Astrocyte of the hippocampus (primary cell): ENCODE results near the gene LINGO1.
A peak's percentile ranks its signal among the peaks of the same experiment; 100 is the strongest.

Experiments
- DNase-seq: peaks from one replicate; pipeline ENCODE4 v3.0.0; 2011; ENCODE audit warnings: low read depth, low spot score

LINGO1 gene

GRCh38 chr15:77632534-77633133 is at the start of gene LINGO1:
TSS of gene LINGO1 (minus strand) at chr15:77632912. CDS start at chr15:77632315, 597 bp downstream.
- DNase-seq = peak; percentile 48

GRCh38 chr15:77681362-77681761 is 48.6 kb upstream of the LINGO1 start:
- DNase-seq = no peak

DNA sequence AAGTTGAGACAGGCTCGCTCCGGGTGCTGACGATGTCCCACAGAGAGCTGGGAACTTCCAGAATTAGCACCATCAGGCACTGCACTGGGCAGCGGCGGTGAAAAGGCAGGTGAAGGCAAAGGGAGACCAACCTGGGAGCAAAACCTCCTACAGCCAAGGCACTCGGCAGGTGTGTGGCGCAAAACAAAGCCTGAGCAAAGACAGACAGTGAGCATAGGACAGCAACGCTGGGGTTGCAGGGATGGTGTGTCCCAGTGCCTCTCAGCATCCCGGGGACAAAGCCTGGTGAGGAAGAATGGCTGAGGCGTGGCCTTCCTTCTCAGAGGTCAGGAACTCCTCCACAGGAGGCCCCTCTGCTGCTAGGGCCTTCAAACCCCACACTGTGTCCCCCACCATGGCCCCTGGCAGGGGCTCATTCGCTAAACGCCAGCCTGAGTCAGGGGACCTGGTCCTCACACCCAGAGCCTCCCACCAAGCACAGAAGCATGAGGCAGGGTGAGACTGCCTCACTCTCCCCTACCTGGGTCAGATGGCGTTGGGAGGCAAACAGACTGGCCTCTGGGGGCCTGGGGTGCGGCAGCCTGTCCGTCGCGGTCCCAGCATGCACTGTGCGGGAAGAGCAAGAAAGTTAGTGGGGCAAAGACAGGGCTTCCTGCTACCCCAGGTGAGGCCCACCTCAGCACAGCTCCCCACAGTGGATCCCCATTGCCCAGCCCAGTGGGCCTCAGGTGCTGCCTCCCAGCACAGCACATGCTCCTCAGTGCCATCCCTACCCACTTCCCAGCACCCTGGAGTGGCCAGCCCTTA is 44.1 kb upstream of the LINGO1 start:
- no peak for DNase-seq

GRCh38 chr15:77675806-77676415 is 43.2 kb upstream of the LINGO1 start:
- DNase-seq = no peak

DNA sequence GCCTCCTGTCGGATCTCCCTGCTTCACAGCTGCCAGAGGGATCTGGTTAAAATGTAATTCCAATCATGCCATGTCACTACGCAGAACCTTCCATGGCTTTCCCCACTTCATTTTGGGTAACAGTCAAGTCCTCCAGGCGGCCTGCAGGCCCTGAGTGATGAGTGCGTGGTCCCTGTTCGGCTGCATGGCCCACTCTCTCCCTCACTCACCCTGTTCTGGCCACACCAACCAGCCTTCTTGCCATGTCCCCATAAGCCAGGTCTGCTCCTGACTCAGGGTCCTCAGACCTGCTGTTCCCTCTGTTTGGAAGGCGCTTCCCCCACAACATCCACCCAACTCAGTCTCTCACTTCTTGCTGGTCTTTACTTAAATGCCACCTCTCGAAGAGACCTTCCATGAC is 41.6 kb upstream of the LINGO1 start:
- no peak for DNase-seq

DNA sequence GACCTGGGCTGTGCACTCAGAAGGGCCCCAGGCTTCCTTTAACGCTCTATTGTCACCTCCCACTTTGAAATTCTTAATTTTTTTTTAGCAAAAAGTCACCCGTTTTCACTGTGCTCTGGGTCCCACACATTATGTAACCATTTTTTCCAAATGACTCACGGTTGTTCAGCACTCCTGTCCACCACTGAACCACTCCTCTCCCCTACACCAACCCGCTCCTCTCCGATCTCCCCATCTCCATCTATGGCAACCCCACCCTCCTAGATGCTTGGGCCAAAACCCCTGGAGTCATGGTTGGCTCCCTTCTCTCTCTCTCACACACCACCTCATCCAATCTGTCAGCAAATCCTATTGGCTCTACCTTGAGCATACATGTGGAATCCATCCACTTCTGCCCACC is 41.2 kb upstream of the LINGO1 start:
- DNase-seq = no peak

DNA sequence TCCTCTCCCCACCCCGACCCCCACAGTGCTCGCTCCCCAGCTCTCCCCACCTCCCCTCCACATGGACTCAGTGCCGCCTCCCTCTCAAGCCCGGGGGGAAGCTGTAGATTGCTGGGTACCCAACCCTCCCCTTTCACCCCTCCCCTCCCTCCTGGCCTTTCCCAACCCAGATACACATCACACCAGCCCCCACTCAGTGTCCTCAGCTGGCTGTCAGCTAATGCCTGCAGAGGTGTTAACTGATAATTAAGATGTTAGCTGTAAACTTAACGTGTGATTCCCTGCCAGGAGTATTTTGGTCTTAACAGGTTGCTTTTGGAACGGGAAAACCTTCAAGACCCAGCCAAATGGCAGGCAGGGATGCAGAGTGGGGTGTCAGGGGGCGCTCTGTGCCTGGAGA is 39.4 kb upstream of the LINGO1 start:
- DNase-seq = no peak

DNA sequence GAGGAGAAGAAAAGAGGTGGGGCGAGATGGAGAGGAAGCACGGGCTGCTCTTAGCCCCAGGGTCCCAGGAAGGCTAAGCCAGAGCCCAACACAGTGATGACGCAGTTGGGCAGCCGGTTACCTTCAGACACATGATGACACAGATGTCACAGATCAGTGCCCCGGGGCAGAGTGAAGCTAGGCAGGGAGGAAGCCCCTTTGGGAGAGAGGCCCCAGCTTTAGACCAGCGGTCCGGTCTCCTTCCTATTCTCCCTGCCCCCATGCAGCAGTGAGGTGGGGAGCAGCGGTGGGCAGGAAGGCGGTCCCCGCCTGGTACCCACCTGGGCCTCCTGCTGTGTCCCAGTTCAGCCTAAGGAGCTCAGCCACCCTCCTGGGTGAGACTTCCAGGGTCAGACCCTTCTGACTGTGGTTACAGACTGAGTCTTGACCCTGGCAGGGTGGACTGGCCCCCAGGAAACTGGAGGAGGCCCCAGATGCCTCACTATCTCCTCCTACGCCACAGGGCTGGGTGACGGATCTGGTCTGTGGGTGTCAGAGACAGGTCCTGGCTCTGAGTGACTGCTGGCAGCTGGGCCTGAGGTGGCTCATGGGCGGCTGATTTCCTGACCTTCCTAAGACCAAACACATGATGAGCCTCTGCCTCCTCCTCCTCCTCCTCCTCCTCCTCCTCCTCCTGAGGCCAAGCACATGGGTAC is 38.8 kb upstream of the LINGO1 start:
- DNase-seq = no peak

DNA sequence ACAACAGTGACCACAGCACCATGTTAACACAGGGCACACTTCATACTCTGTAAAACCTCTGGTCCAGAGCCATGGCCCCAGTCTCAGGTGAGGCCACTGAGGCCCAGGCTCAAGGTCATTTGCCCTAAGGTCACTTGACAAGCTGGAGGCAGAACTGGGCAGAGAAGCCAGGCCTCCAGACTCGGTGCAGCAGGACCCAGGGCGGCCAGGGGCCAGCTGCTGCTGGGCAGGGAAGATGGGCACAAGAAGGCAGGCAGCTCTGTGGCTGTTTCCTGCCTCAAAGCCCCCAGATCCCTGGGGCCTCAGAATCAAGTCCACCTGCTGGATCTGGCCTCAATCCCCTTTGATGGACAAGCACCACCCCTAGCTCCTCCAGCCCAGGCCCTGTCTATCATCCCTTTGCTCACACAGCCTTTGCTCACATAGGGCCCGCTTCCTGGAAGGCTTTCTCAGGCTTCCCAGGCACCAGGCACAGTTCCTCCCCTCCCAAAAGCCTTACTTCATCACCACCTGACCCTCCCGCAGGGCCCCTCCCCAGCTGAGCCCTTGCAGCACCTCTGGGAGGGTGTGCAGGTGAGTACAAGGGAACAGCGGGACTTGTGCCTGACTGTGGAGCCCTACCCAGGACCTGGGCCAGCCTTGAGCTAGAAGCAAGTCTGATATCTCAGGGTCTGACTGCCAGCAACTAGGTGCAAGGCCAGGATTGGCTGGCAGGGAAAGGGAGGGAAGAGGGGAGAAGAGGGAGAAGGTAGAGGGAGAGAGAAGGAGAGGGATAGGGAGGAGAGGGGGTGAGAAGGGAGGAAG is 38.0 kb upstream of the LINGO1 start:
- no peak for DNase-seq

DNA sequence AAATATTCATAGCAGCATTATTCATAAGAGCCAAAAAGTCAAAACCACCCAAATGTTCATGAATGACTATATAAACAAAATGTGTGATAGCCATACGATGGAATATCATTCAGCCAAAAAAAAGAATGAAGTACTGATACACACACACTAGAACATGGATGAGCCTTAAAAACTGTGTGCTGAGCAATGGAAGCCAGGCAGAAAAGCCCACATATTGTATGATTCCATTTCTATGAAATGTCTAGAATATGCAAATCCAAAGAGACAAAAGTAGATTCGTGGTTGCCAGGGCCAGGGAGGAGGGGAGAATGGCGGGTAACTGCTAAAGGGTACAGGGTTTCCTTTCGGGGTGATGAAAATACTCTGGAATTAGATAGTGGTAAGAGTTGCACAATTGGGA is 37.2 kb upstream of the LINGO1 start:
- no peak for DNase-seq

DNA sequence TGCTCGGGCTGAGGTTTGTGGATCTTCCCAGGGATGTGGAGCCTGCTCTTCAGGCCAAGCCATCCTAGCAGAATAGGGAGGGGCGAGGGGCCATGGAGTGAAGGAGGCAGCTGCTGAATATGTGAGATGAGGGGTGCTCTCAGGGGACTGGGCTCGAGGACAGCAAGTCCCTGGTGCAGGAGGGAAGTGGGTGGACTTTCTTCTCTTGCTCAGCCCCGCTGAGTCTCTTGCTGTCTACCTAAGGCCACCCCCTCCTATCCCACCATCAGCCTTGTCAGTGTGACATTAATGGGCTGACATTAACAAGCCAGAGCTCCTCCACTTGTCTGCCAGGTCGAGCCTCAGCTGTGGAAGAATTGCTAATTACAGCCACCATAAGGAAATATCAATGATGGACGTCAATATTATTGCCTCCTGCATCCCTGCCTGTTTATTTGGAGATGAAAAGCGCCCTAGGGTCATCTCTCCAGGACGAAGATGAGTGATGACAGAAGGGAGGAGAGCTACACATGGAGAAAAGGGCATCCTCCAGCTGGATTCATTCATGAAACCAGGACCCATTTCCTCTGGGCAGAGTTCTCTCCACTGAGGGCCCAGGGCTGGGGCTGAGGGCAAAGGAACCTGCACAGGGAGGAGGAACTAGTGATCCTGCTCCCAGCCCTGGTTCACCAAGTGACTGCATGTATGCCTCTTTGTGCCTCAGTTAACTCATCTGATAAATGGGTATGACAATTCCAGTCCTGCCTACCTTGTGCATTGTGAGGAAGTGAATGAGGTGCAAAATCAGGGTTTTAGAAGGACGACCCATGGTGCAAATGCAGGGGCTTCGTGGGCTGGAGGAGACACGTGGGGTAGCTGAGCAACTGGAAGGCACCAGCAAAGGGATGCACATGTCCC is 34.9 kb upstream of the LINGO1 start:
- no peak for DNase-seq

DNA sequence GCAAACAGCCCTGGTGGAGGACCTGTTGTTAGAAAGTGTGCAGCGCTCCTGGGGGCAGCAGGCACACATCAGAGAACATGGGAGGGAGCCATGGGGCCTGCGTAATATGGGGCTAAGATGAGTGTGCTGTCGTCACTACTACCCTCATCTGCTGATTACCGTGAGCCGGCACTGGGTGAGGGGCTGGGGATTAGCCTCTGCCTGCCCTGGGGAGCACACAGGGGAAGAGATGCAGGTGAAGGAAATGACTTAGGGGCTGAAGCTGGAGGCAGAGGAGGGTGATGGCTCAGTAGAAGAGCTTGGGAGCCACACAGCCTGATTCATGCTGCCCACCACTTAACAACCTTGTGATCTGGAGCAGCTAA is 33.6 kb upstream of the LINGO1 start:
- DNase-seq = no peak

- DNase-seq = no peak
Measured at GRCh38 chr15:77665530-77666295, 33.0 kb upstream of the LINGO1 start.

DNA sequence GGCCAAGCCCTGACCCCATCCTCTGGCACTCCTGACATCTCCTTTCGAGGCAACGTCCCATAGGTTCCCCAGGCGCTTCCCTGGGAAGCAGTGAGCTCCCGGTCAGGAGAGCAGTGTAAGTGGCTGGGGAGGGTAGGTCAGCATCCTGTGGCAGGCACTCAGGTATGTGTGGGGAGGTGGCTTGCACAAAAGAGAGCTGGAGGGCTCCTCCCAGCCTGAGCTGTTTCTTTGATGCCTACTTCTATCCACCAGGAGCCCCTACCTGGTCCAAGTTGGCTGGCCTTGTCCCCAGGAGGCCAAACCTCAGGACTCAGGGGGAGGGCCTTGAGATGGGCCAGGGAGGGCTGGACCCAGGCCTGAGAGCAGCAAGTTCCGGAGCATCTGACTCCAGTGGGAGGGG is 31.7 kb upstream of the LINGO1 start:
- DNase-seq = no peak

DNA sequence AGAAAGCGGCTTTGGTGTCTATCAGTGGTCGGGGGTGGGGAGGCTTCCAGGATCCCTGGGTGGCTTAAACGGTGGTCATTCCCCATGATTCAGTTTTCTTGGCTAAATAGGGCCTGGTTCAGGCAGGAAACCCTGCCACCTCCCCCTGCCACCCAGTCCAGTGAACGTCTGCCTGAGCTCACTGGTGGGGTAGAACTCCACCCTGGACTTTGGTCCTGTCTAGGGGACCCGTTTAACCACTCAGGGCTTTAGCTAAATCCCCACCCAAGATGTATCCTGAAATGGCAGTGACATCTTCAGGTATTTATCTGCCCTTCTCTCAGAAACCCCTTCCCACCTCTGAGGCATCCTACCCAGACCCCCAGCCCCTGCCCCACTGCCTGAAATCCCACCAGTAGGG is 30.5 kb upstream of the LINGO1 start:
- no peak for DNase-seq

- DNase-seq = peak; percentile 58
Measured at GRCh38 chr15:77659350-77660321, 26.9 kb upstream of the LINGO1 start.

DNA sequence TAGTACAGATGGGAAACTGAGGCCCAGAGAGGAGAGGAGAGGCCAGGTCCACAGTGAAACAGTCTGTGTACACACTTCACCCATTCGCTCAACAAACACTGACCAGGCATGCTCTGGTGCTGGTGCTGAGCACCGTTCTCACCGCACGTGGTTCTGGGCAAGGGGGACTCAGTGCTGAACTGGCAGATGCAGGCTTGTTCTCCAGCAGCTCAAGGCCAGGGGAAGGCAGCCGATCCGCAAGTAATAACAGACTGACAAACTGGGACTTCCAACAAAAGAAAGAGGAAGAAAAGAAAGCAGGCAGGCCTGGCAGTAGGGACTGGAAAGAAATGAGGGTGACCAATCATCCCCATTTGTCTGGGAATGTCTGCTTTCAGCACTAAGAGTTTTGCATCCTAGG is 25.6 kb upstream of the LINGO1 start:
- no peak for DNase-seq

- no peak for DNase-seq
Measured at GRCh38 chr15:77657634-77658238, 25.0 kb upstream of the LINGO1 start.
